ENCODE measurements around the gene ITGA6.

The ITGA6 gene

DNA sequence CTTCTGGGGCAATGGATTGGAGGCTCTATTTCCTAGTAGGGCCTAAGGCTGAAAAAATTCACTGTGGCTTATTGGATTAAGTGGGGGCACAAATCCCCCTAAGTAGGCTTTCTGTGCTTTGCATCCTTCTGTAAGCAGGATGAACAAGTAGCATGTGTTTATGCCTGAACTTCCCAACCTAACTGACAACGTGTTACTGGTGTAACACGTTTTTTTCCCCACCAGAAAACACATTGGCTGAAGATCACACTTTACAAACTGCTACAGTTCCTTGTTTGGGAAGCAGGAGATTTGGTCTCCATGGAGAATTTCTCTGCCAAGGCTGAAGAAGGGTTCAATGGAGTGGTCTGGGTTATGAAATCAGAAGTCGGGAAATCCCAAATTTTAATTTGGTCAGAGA is 7.2 kb upstream of the ITGA6 start:
- DNase-seq = no peak

DNA sequence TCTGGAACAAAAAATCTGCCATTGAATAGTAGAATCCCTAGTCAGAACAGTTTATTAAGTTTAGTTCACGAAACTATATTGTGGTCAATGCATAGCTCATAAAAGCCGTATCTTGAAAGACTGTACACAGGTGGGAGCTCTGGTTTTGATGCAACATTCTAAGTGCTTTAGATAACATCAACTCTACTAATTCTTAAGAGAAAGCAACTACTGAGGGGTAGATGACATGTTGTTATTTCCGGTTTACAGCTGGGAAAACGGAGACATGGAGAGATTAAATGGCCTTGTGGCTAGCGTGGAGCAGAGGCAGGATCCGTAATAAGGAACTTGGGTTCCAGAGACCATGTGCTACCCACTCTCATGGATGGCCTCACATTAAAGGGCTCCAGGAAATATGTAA is 4.2 kb upstream of the ITGA6 start:
- DNase-seq = no peak

DNA sequence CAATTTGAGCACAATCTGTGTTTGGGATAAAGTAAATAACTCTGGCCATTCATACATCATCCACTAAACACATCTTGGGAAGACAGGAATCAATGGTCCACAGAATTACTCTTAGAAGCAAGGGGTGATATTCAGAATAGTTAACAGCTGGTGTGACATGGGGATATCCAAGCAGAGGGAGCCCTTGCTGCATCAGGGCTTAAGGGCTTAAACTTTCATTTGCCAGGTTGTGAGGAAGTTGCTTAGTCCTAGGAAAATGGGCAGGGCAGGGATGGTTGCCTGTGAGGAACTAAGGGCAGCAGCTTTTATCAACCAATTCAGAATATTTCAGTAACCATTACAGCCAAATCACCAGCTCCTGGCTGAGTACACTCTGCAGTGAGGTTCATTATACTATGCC is 2.0 kb upstream of the ITGA6 start:
- DNase-seq = no peak

DNA sequence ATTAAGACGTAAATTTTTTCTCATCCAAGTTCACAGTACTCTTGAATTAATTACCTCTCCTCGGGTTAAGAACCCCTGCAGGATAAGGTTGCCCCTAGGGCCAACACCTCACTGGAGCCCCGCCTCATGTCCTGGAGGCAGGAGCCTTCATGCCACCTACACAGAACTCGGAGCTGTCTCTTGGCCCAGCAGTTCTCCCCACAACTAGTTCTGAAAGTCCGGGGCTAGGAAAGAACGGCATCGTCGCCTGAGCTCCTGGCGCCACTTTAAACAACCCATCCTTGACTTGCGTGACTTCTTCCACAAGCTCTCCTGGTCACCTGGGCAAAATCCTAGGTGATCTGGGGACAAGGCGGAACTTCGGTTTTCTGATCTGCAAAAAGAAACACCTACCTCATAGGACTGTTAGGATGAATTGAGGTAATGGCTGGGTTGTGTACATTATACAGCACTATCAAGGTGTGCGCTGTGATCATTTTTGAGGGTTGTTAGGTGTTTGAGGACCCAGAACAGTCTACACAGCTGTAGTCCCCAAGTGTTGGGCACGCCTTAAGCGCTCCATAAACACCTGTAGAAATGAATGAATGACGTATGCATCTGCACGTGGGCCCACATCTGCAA is 641 bp upstream of the ITGA6 start:
- DNase-seq = no peak

GRCh38 chr2:172427990-172428831 is 825 bp downstream of the ITGA6 start:
- peak; percentile 49 for DNase-seq

- DNase-seq = no peak
Observed at GRCh38 chr2:172428832-172429210, 1.4 kb downstream of the ITGA6 start.

DNA sequence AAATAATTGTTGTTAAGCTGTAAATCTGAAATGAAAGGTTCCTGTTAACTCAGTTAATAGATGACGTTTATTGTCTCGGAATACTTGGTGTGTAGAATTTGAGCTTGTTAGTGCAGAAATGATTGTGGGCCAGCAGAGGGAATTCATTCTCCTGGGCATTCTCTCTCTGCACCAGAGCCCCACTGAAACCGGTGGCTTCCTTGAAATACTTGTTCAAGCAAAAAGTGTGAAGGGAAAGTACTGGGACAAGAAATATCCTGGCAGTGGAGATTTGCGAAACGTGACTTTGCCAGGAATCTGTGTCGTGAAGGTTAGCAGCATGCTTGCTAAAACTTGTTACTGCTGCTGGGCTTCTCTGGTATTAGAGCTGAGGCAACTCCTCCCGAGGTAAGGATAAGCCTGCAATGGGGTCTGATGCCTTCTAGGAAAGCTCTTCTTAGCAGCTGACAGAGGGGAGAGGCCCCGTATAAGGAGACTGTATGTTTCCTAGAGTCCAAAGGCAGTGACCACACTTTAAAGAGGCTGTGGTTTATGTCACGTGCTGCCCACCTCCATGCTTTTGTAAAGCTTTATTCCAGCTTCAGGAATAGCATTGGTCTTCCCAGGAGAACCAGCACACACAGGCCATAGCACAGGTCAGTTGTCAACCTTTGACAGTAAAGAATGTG is 2.0 kb downstream of the ITGA6 start:
- no peak for DNase-seq

GRCh38 chr2:172430027-172430426 is 2.6 kb downstream of the ITGA6 start:
- DNase-seq = no peak

DNA sequence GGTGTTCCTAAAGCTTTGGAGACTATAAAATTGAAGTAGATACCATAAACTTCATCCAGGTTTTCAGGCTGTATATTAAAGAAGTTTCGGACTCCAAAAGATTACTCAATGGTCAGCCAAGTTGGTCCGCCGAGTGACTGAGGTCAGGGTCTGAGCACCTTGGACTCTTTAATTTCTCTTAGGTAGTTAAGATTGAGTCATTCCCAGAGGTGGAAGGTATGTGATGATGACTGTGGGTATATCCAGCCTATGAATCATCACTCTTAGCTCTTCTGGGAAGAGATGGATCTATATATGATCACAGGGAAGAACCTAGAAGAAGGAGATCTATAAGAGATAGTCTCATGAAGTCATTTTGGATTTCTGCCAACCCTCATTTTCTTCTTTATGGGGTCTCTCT is 3.3 kb downstream of the ITGA6 start:
- no peak for DNase-seq

GRCh38 chr2:172431463-172431862 is 4.1 kb downstream of the ITGA6 start:
- no peak for DNase-seq

- DNase-seq = no peak
Observed at GRCh38 chr2:172431993-172432392, 4.6 kb downstream of the ITGA6 start.

- no peak for DNase-seq
Observed at GRCh38 chr2:172433144-172433543, 5.8 kb downstream of the ITGA6 start.

DNA sequence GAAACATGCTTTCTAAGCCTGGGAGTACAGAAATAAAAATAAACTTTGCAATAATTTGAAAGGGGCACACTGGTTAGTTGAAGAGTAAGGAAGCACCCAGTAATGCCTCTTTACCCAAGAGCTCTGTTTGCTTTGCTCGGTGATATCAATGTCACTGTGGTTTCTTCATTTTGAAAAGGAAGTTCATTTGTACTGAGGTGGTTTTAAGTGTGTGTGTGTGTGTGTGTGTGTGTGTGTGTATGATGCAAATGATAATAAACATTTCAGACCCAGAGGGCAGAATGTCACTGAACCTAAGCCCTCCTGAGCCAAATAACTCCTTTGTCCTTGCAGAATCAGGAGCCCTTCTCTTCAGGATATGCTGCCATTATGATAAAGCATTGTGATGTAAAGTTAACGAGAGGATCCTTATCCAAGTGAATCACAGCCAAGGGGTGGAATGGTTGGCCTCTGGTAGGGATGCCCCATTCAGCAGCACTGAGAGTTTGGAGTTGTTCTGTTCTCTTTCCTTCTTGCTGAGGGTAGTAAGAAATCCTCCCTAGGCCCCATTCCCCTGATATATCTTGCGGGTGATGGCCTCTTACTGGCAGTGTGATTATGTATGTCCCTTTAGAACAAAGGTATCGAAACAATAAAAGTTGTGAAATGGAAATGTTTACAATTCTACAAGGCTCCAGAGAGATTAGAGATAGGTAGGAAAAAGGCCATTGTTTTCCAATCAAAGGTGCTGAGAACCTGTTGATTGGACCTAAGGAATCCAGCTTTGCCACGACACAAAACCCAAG is 7.6 kb downstream of the ITGA6 start:
- DNase-seq = no peak

DNA sequence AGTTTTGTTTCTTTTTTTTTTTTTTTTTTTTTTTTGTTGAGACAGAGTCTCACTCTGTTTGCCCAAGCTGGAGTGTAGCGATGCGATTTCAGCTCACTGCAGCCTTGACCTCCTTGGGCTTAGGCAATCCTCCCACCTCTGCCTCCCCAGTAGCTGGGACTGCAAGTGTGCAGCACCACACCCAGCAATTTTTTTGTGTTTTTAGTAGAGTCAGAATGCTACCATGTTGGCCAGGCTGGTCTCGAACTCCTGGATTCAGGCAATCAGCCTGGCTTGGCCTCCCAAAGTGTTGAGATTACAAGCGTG is 8.2 kb downstream of the ITGA6 start:
- no peak for DNase-seq

DNA sequence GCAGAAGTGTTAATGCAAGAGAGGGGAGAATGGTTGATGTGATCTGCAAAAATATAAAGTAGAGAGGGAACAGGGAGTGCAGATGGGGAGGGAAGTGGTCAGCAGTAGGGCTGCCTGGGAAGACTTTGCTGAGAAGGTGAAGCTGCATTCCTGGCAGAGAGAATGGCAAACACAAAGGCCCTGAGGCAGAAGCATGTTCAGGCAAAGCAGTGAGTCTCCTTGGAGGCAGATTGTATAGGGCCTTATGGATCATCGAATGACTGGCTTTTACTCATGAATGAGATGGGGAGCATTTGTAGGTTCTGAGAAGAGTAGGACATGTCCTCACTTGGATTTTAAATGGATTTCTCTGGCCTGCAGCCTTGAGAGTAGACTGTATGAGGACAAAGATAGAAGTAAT is 9.5 kb downstream of the ITGA6 start:
- no peak for DNase-seq

DNA sequence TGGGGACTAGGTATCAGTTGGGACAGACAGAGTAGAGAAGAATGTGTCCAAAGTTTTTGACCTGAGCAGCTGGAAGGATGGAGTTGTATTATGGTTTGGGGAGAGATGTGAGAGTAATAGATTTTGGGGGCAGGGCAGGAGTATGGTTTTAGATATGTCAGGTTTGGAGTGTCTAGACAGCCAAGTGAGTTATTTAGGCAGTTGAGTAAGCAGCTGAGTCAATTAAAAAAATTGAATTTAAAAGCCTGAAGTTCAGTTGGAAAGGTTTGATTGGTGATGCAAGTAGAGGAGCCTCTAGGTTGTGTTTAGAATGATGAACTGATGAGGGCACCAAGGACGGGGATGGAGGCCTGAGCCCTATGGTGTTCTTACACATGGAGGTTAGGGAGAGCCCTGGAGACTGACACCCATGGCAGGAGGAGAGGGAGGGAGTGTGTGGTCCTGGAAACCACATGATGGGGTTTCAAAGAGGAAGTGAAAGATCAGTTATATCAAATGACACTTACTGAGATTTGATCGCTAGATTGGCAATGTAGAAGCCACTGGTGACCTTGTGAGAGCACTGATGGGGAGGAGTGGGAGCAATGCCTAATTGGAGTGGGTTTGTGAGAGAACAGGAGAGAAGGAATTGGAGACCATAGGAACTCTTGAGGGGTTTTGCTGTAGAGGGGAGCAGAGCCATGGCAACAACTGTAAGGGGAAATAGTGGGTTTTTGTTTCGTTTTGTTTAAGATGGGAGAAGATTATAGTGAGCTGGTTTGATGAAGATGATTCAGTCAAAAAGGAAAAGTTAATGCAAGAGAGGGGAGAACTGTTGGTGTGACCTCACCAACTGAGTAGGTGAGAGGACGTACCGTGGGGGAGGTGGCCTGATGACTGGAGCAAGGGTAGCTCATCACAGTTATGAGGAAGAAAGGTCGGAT is 10.3 kb downstream of the ITGA6 start:
- DNase-seq = no peak

GRCh38 chr2:172438741-172439508 is 11.5 kb downstream of the ITGA6 start:
- no peak for DNase-seq

DNA sequence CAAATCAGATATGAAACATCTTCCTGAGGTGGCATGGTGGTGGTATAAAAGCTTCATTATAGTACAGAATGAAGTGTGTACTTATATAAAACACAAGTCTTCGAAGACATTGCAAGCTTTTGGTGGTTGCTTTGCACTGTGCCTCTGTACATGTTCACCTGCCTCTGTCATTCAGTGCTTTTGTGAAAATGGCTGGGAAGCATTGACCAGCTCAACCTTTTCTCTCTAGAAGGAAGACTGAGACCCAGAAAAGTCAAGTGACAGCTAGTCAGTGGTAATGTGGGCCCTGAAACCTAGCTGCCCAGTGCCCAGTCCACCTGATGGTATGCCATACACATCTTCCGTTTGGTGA is 12.1 kb downstream of the ITGA6 start:
- no peak for DNase-seq

GRCh38 chr2:172439911-172440310 is 12.5 kb downstream of the ITGA6 start:
- DNase-seq = no peak

- DNase-seq = no peak
Observed at GRCh38 chr2:172440795-172441194, 13.4 kb downstream of the ITGA6 start.

- no peak for DNase-seq
Observed at GRCh38 chr2:172442072-172442895, 14.9 kb downstream of the ITGA6 start.
